Myocyte (in vitro differentiated cells): ENCODE measurements around the gene RALY. TPM values are rescaled to one million over a fixed set of nuclear protein-coding genes. Genes with fewer than 3 reads are reported as not detected.

ENCODE experiments used
- DNase-seq: peaks from one replicate; pipeline ENCODE4 v3.0.0-alpha.2; 2012; ENCODE audit warnings: low read depth
- total RNA-seq: library from RNA; depleted of rRNA; stranded (reverse); fragments of >200 nt; gene quantifications from 2 replicates; pipeline ENCODE4 v1.2.3, GENCODE V29; 2014

Gene RALY
- total RNA-seq, 1 donor from 2014 or later = 136 TPM

DNA sequence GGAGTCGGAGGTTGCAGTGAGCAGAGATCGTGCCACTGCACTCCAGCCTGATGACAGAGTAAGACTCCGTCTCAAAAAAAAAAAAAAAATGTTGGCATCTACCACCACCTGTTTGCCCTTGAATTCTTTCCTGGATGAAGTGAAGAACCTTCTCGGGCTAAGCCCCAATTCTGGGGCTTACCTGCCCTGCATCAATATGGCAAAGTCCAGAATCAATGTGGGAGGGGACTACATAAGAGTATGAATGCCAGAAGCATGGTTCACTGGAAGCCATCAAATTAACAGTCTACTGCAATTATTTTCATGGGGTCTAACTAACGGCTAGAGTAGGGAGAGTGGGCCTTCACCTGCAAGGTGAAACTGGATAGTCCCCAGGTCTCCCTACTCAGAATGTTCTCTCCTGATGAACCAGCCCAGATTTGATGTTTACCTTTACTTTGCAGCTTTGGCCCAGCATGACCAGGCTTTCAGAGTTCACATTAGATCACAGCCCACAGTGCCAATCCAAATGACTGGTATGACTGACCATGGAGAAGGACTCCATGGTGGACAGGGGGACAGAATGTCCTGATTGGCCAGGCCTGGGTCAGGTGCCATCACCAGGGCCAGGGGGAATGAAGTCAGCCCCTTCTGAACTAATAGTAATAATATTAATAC is 7.0 kb upstream of the RALY start:
- DNase-seq = no peak

DNA sequence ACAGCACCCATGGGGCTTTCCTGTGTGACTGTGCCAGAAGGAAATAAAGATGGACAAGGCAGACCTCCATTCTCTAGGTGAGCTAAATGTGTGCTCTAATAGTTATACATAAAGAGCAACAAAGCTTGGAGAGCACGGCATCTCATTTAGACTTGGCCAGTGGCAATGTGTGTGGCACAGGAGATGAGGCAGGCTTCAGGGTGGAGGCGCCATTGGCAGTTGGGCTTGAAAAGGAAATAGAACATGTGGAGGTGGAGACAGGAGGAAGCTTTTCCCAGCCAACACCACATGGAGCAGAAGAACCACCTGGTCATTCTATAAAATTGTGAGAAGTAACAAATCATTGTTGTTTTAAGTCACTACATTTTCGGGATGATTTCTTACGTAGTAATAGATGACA is 3.6 kb upstream of the RALY start:
- no peak for DNase-seq

DNA sequence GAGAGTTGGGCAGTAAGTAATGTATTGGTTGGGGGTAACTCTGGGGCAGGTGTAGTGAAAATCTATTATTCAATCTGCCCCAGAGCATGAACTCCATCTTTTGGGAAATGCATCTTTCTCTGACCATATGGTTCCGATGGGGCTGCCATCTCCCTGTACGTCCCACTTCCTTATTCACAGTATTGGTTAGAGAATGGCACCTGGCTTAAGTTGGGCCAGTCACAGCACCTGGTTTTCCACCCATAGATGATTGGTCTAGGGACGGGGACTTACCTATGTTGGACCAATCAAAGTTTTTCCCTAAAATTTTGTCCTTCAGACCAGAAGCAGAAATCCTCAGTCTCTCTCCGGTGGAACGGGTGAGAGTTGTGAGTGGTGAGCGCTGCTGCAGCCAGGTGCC is 2.2 kb upstream of the RALY start:
- no peak for DNase-seq

DNA sequence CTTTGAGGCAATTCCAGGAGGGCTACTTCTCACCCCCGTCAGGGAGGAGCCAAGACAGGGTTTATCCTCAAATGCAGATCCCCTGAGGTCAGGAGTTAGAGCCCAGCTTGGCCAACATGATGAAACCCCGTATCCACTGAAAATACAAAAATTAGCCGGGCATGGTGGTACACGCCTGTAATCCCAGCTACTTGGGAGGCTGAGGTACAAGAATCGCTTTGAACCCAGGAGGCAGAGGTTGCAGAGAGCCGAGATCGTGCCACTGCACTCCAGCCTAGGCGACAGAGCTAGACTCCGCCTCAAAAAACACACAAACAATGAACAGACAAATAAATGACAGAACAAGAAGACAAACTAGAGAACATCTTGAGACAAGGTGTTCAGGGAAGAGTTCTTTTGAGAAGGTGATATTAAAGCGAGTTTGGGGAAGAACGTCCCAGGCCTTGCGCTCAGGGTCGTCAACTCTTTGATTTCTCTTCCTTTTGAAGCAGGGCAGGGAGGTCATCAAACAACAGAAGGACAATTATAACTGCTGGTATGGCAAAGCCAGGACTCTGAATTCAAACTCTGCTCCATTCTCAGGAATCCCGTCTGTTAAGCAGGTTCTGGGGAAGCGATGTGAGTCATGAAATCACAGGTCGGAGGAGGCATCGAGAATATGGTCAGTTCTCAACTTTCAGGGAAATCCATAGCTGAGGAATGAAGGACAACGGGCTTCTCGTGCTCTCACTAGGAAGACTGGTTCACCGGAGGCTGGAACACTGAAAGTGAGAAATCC is 1.4 kb upstream of the RALY start:
- no peak for DNase-seq

DNA sequence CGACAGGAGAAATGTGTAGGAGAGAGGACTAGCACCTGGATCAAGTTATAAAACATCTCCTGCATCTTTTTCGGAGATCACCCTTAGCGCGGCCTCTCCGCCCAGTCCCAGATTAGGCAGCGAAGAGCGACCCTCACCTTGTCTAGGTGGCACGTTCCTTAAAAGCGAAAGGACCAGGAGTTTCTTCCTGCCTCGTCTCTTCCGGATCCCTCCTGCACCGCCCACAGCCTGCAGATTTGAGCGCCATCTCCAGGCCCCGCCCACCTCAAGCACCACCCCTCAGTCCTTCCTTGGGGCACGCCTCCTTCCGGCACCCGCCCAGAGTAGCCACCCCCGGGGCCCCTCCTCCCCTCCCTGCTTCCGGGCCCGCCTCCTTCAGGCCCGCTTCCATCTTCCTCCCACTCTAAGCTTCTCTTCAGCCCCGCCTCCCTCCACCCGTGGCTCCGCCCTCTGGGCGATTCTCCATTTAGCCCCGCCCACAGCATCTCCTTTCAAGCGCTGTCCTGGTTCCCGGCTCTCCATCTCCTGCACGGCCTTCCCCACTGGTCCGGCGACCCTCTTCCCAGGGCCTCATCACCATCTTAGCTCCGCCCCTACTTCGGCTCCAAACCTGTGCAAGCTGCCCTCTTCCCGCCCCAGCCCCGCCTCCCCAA is 662 bp upstream of the RALY start:
- peak; percentile 98 for DNase-seq

DNA sequence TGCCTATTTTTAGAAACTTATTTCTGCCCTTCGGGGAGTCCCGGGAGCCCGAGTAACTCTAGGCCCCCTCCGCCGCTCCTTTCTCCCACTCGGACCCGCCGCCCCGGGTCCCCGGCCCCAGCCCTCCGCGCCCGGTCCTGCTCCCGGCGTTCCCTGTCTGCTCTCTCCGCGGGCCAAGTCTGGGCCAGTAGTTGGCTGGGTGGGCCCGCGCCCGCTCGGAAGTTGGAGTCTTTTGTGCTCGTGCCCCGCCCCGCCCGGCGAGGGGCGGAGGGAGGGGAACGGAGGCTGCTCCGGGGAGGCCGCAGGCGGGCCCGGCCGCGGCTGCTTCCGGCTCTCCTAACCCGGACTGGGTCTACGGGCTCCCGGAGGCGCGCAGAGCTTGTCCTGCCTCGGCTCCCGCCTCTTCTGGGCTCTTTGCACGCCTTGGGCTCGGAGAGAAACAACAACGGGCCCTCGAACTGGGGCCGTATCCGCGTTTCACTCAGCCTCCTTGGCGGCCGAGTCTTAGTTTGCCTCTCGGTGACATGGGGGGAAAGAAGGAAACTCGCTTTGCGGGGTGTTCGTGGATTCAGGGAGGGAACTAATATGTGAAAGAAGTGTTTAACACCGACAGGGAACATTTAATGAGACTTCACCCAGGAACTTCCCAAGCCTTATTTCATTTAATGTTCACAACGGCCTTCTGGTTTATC is 657 bp downstream of the RALY start:
- DNase-seq = peak; percentile 86

DNA sequence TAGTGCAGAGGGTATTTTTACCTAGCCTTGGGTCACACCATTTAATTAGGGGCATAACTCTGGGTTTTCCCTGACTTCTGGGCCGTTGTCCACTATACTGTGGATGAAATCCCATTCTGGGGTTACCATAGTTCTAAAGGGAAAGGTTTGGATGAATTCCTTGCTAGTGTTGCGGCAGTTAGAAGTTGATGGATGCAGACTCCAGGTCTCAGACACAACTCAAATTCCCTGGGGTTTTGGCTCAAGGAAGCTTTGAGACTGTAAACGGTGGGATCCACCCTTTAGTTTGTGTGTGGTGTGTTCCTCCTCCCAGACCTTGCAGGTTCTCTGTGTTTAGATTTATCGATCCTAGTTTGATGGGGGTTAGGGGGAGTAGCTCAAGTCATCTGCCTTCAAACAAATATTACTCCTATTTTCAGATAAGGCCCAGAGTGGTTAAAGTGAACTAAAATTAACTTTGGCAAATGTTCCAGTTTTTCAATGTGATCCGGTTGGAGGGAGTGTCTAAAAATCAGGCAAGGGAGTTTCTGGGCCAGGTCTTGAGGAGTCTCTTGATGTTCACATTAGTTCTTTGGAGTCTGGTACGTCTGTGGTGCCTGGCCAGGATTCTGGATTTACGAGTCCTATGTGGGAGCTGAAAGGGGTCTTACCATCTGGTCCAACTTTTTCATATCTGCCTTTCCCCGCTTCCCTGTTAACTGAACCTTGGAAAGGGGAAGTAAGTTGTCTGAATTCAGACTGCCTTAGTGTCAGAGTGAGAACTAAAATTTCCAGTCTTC is 1.5 kb downstream of the RALY start:
- DNase-seq = peak; percentile 37

DNA sequence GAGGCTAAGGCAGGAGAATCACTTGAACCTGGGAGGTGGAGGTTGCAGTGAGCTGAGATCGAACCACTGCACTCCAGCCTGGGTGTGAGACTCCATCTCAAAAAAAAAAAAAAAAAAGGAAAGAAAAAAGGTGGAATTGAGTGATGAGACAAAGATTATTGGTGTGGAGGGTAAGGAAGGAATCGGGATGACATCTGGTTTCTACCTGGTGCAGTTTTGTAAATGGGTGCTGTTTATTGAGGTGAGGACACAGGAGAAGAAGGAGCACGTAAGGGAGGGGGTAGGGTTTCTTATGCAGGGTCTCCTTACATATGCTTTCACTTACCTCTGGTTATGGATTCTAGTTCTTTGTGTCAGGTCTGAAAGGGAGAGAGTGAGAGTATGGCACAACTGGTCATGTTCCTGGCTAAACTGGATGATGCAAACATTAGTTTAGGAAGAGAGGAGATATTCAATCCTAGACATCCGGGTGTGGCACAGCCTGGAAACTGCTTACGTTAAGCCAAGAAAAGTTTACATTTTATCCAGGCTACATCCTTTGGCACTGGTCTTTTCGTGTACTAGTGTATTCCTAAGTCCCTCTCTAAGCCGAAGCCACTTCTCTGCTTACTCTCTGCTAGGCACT is 5.4 kb downstream of the RALY start:
- no peak for DNase-seq

DNA sequence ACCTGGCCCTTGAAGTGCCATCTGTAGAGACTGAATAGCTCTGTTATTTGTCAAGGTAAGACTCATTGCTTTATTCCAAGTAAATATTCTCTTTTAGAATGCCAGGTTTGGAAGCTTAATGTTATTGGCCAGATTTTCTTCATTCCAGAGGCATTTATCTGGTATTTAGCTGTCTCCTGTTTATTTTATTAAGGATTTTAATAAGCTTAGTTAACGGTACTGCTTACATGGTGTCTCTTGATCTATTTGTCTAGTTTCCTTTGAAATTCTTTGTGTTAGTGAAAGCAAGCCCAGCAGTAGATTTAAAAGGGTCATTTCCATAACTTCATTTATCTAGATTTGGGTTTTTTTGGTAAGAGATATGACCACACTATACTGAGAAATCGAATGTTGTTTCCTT is 7.7 kb downstream of the RALY start:
- DNase-seq = no peak

DNA sequence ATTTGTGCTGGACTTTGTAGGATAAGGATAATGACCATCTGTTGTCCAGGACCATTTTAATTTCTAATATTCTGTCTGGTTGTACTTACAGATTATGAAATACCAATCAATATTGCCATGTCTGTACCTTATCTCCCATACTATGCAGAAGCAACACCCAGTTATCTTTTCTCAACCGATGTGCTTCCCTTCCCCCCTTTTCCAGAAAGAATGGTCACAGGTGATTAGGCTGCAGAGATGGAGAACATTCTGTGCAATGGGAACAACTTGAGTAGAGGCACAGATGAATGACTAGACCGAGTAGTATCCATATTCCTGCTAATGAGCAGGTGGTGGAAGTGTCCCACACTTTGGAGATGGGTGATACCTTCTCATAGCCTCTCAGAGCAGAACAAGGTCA is 10.5 kb downstream of the RALY start:
- no peak for DNase-seq

DNA sequence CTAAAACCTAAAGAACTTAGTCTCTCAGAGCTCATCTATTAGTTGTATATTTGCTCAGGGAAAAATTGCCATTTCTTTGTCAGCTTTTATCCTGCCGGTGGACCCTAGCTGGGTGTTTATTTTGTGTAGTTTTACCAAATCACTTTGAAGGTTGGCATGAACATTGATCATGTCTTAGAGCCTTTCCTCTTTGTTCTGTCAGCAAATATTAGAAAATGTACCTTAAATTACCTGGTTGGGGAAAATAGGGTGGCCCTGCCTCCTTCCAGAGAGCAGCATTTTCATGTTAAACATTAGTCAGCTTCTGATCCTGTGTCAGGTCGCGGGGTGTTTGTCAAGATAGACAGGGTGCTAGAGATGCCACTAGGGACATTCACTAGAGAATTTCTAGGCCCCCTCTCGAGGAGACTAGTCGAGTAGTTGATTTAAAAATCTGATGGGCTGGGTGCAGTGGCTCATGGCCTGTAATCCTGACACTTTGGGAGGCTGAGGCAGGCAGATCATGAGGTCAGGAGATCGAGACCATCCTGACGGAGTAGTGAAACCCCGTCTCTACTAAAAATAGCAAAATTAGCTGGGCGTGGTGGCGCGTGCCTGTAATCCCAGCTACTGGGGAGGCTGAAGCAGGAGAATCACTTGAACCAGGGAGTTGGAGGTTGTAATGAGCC is 11.2 kb downstream of the RALY start:
- no peak for DNase-seq

DNA sequence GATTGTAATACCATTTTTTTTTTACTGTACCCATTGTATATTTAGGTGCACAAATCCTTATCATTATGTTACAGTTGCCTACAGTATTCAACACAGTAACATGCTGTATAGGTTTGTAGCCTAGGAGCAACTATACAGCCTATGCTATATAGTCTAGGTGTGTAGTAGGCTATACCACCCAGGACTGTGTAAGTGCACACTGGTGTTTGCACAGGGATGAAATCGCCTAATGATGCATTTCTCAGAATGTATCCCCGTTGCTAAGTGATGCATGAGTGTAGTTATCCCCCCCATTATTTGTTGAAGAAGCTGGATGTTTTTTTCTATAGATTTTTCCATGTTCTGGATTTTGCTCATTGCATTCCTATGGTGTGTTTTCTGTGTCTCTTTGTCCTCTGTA is 12.9 kb downstream of the RALY start:
- DNase-seq = no peak

DNA sequence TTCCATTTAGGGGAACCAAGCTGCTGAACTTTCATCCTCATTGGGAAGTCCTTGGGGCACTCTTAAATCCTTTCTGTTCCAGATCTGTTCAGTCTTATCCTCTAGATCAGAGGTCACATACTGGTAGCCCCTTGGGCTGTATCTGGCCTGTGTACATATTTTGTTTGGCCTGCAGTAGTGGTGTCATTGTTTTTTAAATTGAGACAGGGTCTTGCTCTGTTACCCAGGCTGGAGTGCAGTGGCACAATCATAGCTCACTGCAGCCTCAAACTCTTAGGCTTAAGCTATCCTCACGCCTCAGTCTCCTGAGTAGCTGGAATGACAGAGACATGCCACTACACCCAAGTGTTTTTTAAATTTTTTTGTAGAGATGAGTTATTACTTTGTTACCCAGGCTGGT is 14.8 kb downstream of the RALY start:
- no peak for DNase-seq

DNA sequence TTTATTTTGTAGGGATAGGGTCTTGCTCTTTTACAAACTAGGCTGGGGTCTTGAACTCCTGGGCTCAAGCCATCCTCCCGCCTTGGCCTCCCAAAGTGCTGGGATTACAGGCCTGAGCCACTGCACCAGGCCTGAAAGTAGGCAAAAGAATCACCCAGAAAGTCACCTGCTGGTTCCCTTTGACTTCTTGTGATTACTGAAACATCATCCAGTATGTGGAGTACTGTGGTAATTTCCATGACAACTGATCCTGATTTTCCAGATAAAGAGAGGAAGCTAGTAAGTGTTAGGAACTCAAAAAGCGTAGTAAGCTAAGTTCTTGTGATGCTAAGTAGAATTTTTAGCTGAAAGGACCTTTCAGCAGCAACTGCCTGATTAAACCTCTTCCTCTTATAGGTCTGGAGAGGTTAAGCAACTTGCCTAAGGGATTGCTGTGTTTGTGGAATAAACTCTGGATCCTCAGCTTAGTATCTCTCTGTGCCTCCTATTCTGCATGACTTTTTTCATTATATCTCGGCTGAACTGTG is 16.8 kb downstream of the RALY start:
- DNase-seq = no peak

DNA sequence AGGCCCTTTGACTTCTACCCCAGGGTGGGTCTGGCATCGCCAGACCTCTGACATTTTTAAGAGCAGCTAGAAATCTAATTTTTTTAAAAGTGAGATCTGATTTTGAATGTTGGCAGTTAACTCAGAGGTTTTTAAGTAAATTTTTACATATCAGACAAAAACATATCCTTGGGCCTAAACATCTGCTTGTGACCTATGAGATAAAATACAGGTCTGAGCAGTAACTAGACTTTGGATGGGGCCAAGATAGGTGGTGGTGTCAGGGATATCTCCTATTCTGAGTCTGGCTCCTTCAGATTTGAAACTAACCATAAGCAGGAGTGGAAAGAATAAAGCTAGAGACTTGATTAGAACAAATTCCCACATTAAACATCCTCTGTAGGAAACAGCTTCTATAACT is 17.6 kb downstream of the RALY start:
- no peak for DNase-seq

DNA sequence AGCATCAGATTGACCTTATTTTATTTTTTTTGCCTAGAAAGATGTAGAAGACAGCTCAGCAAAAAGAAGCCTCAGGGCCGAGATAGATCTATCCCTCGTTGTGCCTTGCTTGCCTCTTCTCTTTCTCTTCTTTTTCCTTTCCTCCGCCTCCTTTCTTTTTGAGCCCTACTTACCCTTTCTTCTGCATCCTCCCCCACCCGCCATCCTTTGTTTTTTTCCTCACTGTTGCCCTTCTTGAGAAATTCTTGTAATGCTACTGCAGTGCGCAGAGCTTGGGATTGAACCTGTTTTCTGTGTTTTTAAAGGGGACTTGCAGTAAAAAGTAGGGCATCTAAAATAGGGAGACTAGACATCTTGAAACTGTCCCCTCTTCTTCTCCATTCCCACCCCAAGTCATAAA is 18.6 kb downstream of the RALY start:
- DNase-seq = no peak

DNA sequence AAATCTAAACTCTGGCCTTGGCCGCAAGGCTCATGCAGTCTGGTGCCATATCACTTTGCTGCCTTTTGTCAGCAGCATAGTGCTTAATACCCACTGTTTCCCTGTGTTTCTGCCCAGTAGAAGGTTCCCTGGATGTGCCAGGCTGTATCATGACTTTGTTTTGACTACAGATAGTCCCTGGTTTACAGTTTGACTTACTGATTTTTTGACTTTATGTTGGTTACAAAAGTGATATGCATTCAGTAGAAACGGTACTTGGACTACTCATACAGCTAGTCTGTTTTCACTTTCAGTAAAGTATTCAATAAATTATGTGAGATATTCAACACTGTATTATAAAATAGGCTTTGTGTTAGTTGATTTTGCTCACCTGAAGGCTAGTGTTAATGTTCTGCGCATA is 19.0 kb downstream of the RALY start:
- no peak for DNase-seq

DNA sequence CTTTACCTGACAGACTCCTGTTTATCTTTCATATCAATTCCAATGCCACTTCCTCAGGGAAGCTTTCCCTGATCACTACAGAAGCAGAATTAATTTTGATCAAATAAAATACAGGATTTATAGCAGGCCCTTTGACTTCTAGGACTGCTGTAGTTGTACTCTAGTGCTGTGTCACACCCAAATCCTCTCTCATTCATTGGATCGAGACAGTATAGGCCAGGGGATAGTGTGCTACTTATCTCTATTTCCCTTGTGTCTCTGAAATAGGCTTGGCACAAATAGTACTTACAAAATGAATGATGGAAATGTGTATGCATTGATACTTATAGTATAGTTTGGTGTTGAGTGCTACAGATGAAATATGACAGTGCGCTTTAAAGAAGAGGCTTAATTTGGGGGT is 19.8 kb downstream of the RALY start:
- DNase-seq = no peak

DNA sequence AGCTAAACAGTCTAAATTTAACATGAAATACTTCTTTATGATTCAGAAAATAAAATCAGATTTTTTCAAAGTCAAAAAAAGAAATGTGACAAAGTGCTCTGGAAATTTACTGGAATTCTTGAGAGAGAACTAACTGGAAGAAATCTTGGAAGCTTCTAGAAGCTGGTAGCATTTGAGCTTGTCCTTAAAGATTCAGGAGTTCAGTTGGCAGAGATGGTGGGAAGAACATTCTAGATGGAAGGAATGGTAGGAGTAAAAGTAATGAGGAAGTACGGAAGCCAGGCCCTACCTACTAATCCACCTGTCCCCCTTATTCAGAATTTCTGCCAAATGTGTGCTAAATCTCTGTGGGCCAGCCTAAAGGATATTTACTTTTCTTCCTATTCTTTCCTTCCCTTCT is 21.2 kb downstream of the RALY start:
- no peak for DNase-seq
